ENCODE measurements around the gene WAPL.

- TF ChIP-seq EZH2 (IDR thresholded peaks at IDR 0.05; ENCODE audit: borderline replicate concordance, insufficient read depth, low read length, poor library complexity, severe bottlenecking): no peak
- no peak for TF ChIP-seq REST (IDR thresholded peaks at IDR 0.05; ENCODE audit: borderline replicate concordance)
- TF ChIP-seq, protein P1, sequence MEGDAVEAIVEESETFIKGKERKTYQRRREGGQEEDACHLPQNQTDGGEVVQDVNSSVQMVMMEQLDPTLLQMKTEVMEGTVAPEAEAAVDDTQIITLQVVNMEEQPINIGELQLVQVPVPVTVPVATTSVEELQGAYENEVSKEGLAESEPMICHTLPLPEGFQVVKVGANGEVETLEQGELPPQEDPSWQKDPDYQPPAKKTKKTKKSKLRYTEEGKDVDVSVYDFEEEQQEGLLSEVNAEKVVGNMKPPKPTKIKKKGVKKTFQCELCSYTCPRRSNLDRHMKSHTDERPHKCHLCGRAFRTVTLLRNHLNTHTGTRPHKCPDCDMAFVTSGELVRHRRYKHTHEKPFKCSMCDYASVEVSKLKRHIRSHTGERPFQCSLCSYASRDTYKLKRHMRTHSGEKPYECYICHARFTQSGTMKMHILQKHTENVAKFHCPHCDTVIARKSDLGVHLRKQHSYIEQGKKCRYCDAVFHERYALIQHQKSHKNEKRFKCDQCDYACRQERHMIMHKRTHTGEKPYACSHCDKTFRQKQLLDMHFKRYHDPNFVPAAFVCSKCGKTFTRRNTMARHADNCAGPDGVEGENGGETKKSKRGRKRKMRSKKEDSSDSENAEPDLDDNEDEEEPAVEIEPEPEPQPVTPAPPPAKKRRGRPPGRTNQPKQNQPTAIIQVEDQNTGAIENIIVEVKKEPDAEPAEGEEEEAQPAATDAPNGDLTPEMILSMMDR (IDR thresholded peaks at IDR 0.05; ENCODE audit: poor library complexity, severe bottlenecking): no peak
- TF ChIP-seq EP300 (conservative IDR thresholded peaks at IDR 0.05; ENCODE audit: poor library complexity, severe bottlenecking): no peak
- TF ChIP-seq RAD21 (conservative IDR thresholded peaks at IDR 0.05): no peak
- no peak for TF ChIP-seq SMC3 (conservative IDR thresholded peaks at IDR 0.05; ENCODE audit: poor library complexity)
- no peak for TF ChIP-seq POLR2AphosphoS5 (IDR thresholded peaks at IDR 0.05)
- TF ChIP-seq TAF1 (IDR thresholded peaks at IDR 0.05; ENCODE audit: low read depth): no peak
Observed at GRCh38 chr10:86423739-86424138, 97.9 kb downstream of the WAPL start.

Data from neural cell (in vitro differentiated cells).